Subcutaneous abdominal adipose tissue (tissue), 5 donors: ENCODE measurements around the gene OGDH.

Experiments
- H3K27ac ChIP-seq: one replicate; pipeline ENCODE4 v1.7.0; 2013; ENCODE audit warnings: low read depth, mild to moderate bottlenecking, inconsistent platforms, low read length, moderate library complexity
- H3K27me3 ChIP-seq, 5 donors: one replicate each; pipeline ENCODE4 v1.7.0; 2013; ENCODE audit warnings: low read length in 5 of 5, inconsistent platforms in 1 of 5; ENCODE audit not compliant: control insufficient read depth in 5 of 5, insufficient read depth in 4 of 5
- H3K36me3 ChIP-seq, 5 donors: one replicate each; pipeline ENCODE4 v1.7.0; 2013; ENCODE audit warnings: low read length in 5 of 5; ENCODE audit not compliant: control insufficient read depth in 5 of 5, insufficient read depth in 5 of 5
- H3K4me1 ChIP-seq, 5 donors: one replicate each; pipeline ENCODE4 v1.7.0; 2013; ENCODE audit warnings: low read length in 5 of 5, mild to moderate bottlenecking in 3 of 5, moderate library complexity in 1 of 5; ENCODE audit not compliant: control insufficient read depth in 5 of 5, insufficient read depth in 5 of 5
- H3K4me3 ChIP-seq, 5 donors: one replicate each; pipeline ENCODE4 v1.7.0; 2013; ENCODE audit warnings: low read length in 5 of 5, low read depth in 1 of 5
- H3K9ac ChIP-seq, 5 donors: one replicate each; pipeline ENCODE4 v1.7.0; 2013; ENCODE audit warnings: low read length in 5 of 5, mild to moderate bottlenecking in 4 of 5, moderate library complexity in 3 of 5
- H3K9me3 ChIP-seq, 5 donors: one replicate each; pipeline ENCODE4 v1.7.0; 2013; ENCODE audit warnings: low read length in 5 of 5; ENCODE audit not compliant: control insufficient read depth in 5 of 5
- donor health status: healthy.
- donor health status: healthy.
- donor health status: healthy.
- donor health status: healthy.
- donor health status: healthy.

Gene OGDH

GRCh38 chr7:44740055-44740454 is 133.6 kb downstream of the OGDH start:
- no peak overlapping the region for H3K9ac ChIP-seq
- H3K27me3 ChIP-seq, result no peaks in the 10 kb centered on the region
- H3K4me3 ChIP-seq, result no peak overlapping the region
- no peaks in the 10 kb centered on the region for H3K9me3 ChIP-seq
- H3K27ac ChIP-seq, result no peak overlapping the region
- H3K36me3 ChIP-seq, result no peaks in the 10 kb centered on the region
- no peaks in the 10 kb centered on the region for H3K4me1 ChIP-seq

- no peak overlapping the region for H3K27ac ChIP-seq
- no peaks in the 10 kb centered on the region for H3K9me3 ChIP-seq
- peaks cover 0 to 7% (median 4%) of the 10 kb centered on the region in 5 donors for H3K4me1 ChIP-seq
- no peak overlapping the region for H3K4me3 ChIP-seq
- no peak overlapping the region for H3K9ac ChIP-seq
- H3K36me3 ChIP-seq, result no peaks in the 10 kb centered on the region
- no peaks in the 10 kb centered on the region for H3K27me3 ChIP-seq
These were observed 137.3 kb downstream of the OGDH start for GRCh38 chr7:44743750-44744149.

GRCh38 chr7:44748045-44748947 is 141.9 kb downstream of the OGDH start, which contains the start of gene ZMIZ2:
Gene ZMIZ2, plus strand, starts transcription at chr7:44748847. Its CDS starts 7,403 bp downstream, at chr7:44756250.
- peaks cover 8 to 33% (median 29%) of the 10 kb centered on the region in 5 donors for H3K4me1 ChIP-seq
- H3K27ac ChIP-seq, result peak within 1 kb of the TSS; percentile 83
- peak within 1 kb of the TSS; percentile 76 to 95 (median 88) for H3K4me3 ChIP-seq
- H3K9me3 ChIP-seq, result no peaks in the 10 kb centered on the region
- H3K9ac ChIP-seq, result peak within 1 kb of the TSS; percentile 48 to 87 (median 77)
- no peaks in the 10 kb centered on the region for H3K27me3 ChIP-seq
- H3K36me3 ChIP-seq, result peaks cover 0 to 6% (median 0%) of the 10 kb centered on the region in 5 donors

GRCh38 chr7:44748948-44749731 is 142.7 kb downstream of the OGDH start:
- Histone ChIP-seq H3K36me3 (peaks cover 0 to 6% (median 0%) of the 10 kb centered on the region in 5 donors), H3K4me3 (peak overlapping the region; percentile 58 to 95 (median 88)), H3K9me3 (no peaks in the 10 kb centered on the region), H3K27me3 (no peaks in the 10 kb centered on the region), H3K27ac (peak overlapping the region; percentile 46), H3K9ac (peak overlapping the region; percentile 48 to 87 (median 77)), H3K4me1 (peaks cover 8 to 36% (median 32%) of the 10 kb centered on the region in 5 donors)

- Histone ChIP-seq H3K36me3 (peaks cover 0 to 6% (median 0%) of the 10 kb centered on the region in 5 donors), H3K4me1 (peaks cover 8 to 44% (median 36%) of the 10 kb centered on the region in 5 donors), H3K9ac (peak overlapping the region in 4 of 5 donors; percentile 48 to 87 (median 76)), H3K9me3 (no peaks in the 10 kb centered on the region), H3K4me3 (peak overlapping the region; percentile 58 to 95 (median 88)), H3K27ac (no peak overlapping the region), H3K27me3 (no peaks in the 10 kb centered on the region)
These were observed 143.6 kb downstream of the OGDH start for GRCh38 chr7:44749992-44750391.

GRCh38 chr7:44750424-44750823 is 144.0 kb downstream of the OGDH start:
- no peaks in the 10 kb centered on the region for H3K9me3 ChIP-seq
- peaks cover 8 to 48% (median 39%) of the 10 kb centered on the region in 5 donors for H3K4me1 ChIP-seq
- no peak overlapping the region for H3K4me3 ChIP-seq
- no peak overlapping the region for H3K27ac ChIP-seq
- H3K9ac ChIP-seq, result peak overlapping the region in 1 of 5 donors; percentile 14
- peaks cover 0 to 6% (median 0%) of the 10 kb centered on the region in 5 donors for H3K36me3 ChIP-seq
- no peaks in the 10 kb centered on the region for H3K27me3 ChIP-seq

GRCh38 chr7:44750921-44751571 is 144.6 kb downstream of the OGDH start:
- no peaks in the 10 kb centered on the region for H3K9me3 ChIP-seq
- peak overlapping the region in 2 of 5 donors; percentile 7 to 14 for H3K9ac ChIP-seq
- H3K4me1 ChIP-seq, result peaks cover 8 to 54% (median 45%) of the 10 kb centered on the region in 5 donors
- H3K27me3 ChIP-seq, result no peaks in the 10 kb centered on the region
- peaks cover 0 to 6% (median 0%) of the 10 kb centered on the region in 5 donors for H3K36me3 ChIP-seq
- no peak overlapping the region for H3K4me3 ChIP-seq
- H3K27ac ChIP-seq, result no peak overlapping the region

- Histone ChIP-seq H3K9me3 (no peaks in the 10 kb centered on the region), H3K36me3 (peaks cover 0 to 19% (median 13%) of the 10 kb centered on the region in 5 donors), H3K27me3 (no peaks in the 10 kb centered on the region), H3K4me1 (peaks cover 8 to 66% (median 50%) of the 10 kb centered on the region in 5 donors), H3K4me3 (no peak overlapping the region), H3K9ac (no peak overlapping the region), H3K27ac (no peak overlapping the region)
These were observed 146.4 kb downstream of the OGDH start for GRCh38 chr7:44752822-44753221.

- Histone ChIP-seq H3K27me3 (no peaks in the 10 kb centered on the region), H3K4me1 (peaks cover 2 to 54% (median 38%) of the 10 kb centered on the region in 5 donors), H3K36me3 (peaks cover 0 to 36% (median 27%) of the 10 kb centered on the region in 5 donors), H3K27ac (no peak overlapping the region), H3K9me3 (no peaks in the 10 kb centered on the region), H3K9ac (peak overlapping the region in 2 of 5 donors; percentile 7 to 26), H3K4me3 (no peak overlapping the region)
These were observed 148.6 kb downstream of the OGDH start for GRCh38 chr7:44754802-44755697.
